Measurements from ENCODE around the gene PLEK2.
"Not testable (repeated sequence)": the region's sequence is repeated elsewhere in the genome, so short reads cannot be mapped to it uniquely, and the experiment has no call there.

Gene PLEK2

DNA sequence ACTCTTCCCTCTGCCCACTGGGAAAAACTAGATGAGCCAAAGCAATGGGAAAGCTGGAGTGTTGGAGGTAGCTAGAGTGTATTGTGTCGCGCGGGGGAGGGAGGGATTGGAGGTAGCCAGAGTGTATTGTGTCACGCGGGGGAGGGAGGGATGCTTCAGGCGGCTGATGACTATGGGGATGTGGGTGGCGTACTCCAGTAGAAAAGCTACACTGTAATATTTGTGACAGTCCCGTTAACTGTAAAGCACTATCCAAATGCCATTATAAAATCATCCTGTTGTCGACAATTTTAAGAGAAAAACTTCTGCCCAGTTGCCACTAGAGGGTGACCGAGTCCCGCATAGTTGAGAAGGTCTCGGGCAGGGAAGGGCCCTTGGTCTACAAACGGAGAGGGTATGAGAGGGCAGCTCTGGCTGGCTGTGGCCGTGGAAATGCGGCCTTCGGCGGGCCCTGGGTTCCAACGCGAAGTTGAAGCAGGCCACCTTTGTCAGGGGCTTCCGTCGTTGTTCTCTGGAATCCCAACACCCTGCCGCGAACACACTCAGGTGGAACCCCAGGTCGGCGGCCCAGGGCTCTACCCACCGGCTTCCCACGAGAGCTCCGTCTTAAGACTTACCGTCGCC lies 15.1 kb upstream of the PLEK2 start:
- no peak for DNase-seq

DNA sequence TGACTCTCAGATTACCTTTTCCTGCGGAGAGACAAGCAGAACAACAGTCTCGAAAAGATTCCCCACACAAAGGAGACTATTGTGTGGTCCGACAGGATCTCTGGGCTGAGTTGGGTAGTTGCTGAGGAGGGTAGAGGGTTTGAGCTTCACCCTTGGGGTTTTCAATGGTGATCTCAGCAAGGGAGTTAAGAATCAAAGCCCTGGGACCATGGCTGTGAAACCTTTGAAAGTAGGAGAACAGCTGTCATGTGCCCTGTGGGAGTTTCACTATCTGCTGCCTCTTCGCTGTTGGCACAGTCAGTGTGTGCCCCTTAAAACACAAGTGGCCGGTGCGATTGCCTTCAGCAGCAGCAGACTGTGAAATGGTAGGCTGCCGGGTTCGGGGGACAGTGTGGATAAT lies 14.2 kb upstream of the PLEK2 start:
- no peak for DNase-seq

DNA sequence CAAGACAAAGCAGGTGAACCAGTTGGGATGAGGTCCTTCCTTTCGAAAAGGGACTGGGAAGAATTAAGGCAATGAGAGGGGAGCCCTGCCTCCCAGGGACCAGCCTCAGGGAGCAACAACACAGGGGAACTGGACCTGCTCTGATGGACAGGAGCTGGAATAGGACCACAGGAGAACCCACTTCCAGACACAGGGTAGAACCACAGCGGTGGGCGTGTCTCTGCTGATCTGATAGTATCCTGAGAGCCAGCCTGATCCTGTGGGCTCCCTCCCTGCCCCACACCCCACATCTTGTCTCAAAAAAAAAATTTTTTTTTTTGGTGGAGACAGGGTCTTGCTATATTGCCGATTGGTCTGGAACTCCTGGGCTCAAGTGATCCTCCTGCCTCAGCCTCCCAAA lies 13.6 kb upstream of the PLEK2 start:
- DNase-seq: no peak

DNA sequence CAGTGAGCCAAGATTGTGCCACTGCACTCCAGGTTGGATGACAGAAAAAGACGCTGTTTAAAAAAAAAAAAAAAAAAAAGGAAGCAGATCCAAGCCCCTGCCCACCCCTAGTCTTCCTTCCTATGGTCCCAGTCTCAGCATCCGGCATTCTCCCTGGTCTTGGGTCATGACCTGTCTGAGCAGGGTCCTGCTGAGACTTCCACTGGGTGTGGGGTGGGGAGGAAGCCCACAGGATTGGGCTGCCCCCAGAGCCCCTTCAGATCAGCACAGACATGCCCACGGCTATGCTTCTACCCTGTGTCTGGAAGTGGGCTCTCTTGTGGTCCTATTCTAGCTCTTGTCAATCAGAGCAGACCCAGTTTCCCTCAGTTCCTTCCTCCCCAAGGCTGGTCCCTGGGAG lies 12.6 kb upstream of the PLEK2 start:
- DNase-seq: no peak

DNA sequence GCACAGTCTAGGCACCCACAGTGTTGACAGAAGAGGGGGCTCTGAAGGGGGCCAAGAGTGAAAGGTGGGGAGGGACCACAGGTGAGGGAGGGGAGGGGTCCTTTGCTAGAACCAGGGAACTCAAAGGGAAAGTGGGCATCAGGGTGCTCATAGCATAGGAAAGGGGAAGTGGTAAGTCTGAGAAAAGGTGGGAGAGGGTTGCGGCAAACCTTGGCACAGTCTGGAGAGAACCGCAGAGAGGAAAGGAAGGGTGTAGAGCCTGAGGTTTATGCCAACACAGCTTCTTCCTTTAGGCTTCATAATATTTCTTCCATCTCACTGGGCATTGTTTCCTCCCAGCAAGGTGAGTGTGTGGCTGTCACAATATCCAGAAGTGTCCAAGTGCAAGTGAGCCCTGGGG lies 11.5 kb upstream of the PLEK2 start:
- DNase-seq: no peak

DNA sequence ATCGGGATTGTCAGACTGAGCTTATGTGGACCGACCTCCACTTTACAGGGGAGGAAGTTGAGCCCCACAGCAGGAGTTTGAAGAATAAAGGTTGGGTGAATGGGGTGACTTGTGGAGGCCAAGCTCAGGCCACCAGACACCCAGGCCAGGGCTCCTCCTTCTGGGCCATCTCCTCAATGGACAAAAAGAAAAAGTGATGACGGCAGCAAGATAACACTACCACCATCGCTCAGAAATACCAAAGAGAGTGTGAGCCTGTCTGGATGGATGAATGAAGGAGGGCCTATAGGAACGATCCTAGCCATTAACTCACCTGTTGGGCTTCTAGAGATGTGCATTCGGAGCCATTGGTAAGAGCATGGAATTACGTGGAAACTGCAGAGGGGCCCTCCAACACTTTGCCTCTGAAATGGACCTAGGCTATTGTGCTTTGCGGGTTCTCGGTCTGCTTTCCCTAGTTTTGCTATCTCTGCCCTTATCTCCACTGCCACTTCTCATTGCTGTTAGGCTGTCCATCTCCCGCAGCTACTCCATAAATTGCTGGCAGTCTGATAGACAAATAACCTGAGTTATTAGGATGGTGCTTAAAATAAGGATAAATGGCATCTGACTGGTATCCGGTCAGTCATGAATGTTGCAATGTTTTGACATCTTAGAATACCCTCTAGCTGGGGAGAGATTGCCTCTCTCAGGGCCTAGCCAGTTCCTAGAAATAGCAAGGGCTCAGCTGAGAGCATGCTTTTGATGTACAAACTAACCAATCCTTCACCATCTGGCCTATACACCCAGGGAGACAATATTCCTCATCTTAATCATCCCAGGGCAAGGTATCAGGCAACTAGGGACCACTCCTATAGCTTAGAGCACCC lies 9.6 kb upstream of the PLEK2 start:
- no peak for DNase-seq

DNA sequence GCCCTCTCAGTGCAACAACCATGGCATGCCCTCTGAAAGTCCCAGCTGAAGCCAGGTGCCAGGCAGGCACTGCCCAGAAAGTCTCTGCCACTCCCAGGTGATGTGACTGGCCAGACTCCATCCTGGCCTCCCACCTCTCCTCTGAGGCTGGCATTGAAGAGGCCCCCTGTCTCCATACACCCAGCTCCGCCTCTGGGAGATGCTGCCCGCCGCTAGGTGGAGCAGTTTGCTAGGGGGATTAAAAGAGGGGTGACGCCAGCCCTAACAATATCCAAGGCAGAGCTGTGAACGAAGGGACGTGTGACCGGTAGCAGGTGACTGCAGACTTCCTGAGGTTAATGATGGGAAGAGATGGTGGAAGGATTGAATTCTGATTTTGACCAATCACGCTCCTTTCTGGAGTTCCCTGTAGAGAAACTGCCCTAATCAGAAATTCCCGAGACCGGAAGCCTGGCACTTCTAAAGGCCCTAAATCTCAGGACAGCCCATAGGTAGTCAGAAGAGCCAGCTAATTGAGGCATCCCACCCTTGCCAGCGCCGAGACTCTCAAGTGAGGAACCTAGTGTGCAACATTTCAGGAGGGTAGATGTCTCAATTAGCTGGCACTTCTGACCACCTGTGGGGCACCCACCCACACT lies 8.3 kb upstream of the PLEK2 start:
- DNase-seq: no peak

DNA sequence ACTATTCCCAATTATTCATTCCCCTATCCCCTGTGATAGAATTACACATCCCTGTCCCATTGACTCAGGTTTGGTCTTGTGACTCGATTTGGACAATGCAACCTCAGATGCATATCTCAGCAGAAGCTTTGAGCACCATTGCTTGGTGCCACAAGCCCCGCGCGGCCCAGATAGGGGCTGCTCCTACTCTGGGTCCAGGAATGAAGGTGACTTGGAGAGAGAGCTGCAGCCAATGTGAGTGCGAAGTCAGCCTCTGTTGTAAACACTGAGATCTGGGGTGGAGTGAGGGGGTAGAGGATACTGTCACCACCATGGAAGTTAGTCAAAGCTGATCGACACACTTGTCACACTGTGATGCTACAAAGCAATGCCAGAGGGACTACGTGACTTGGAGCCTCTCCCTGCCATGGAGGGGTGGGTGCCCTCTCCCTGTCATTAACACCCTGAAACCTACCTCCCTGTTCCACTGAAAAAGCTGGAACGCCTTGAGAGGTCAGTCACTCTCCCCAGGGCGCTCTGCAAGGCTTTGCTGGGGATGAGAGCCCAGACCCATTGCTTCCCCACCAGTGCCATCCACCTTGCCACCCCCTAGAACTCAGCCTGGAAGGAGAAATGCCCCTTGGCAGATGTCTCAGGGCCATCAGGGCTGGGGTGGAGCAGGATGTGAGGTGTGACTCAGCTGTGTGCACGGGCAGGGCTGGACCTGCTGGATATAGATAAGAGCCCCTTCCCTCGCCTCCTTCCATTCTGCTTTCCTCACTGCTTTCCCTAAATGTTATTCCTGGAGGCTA lies 6.6 kb upstream of the PLEK2 start:
- no peak for DNase-seq

DNA sequence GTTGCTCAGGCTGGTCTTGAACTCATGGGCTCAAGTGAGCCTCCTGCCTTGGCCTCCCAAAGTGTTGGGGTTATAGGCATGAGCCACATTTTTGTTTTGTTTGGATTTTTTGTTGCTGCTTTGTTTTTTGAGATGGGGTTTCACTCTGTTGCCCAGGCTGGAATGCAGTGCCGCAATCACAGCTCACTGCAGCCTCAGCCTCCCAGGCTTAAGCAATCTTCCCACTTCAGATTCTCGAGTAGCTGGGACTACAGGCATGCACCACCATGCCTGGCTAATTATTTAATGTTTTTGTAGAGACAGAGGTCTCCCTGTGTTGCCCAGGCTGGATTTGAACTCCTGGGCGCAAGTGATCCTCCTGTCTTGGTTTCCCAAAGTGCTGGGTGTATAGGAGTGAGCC lies 5.7 kb upstream of the PLEK2 start:
- no peak for DNase-seq

DNA sequence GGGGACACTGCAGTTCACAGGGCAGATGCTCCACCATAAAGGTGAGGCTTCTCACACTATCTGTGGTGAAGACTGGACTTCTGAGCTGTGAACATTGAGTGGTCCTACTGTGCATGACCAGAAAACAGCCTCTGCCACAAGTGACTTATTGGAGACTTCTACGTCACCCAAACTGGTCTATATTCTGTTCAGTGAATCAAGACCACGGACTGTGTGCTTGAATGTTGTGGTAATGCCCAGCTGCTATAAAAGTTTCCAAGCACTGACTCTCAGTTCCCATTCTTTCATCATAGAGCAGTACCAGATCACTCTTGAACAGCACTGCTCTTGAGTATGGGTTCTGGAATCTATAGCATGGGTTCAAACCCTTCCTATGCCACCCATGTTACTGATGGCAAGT lies 4.8 kb upstream of the PLEK2 start:
- DNase-seq: no peak

DNA sequence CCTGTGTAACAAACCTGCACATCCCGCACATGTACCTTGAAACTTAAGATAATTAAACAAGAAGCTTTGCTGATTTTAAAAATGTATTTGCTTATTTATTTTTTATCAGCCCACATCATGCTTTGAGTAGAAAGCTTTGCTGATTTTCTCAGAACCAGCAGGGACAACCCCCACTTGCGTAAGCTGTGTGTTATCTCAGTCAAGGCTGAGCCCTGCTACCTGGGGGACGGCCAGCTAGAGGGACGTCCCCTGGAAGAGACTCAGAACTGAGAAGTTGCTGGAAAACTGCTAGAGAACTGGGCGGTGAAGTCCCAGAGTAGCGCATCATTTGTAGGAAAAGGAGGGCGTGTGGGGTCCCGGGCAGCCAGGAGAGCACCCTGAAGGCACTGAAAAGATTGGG lies 4.1 kb upstream of the PLEK2 start:
- no peak for DNase-seq

DNA sequence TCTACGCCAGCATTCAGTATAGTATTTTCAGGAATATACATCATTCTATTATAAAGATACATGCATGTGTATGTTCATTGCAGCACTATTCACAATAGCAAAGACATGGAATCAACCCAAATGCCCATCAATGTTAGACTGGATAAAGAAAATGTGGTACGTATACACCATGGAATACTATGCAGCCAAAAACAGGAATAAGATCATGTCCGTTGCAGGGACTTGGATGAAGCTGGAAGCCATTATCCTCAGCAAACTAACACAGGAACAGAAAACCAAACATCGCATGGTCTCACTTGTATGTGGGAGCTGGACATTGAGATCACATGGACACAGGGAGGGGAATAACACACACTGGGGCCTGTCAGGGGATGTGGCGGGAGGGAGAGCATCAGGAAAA lies 3.6 kb upstream of the PLEK2 start:
- not testable (repeated sequence) for DNase-seq

DNA sequence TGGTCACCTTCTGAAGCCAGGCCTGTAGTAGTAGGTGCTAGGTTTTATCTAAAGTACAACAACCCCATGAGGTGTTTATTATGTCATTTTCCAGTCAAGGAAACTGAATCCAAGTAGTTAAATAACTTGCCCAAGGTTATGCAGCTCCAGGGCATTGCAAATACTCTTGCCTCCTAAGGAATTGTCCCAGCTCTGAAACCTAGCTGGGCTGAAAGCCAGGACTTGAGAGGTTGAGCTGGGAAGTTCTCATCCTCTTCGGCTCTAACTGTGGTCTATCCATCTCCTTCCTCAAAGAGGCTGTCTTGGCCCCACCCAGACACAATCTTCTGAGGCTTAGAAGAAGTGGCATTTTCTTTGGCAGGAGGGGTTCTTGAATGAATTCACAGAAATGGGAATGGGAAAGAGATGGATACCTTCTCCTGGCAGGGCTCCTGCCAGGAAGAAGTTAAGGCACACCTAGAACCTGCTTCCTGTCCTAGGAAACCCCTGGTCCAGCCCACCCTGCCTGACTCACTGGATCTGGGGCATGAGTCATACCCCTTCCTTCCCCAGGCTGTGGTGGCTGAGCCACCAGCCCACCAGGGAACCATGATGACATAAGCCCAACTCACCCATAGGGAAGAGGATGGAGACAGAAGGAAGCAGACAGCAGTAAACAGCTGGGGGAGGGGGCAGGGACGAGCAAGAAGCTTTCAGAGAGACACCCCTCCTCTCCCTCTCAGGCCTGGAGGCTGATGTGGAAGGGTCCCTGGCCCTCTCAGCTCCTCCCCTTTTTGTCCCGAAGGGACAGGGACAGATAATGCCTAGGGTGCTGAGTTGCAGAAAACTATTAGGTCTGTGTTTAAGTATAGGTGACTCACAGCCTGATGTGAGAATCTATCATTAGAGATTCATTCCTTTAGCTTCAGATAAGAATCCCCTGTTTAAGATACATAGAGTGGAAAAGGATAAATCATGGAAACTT lies 2.1 kb upstream of the PLEK2 start:
- DNase-seq: no peak

DNA sequence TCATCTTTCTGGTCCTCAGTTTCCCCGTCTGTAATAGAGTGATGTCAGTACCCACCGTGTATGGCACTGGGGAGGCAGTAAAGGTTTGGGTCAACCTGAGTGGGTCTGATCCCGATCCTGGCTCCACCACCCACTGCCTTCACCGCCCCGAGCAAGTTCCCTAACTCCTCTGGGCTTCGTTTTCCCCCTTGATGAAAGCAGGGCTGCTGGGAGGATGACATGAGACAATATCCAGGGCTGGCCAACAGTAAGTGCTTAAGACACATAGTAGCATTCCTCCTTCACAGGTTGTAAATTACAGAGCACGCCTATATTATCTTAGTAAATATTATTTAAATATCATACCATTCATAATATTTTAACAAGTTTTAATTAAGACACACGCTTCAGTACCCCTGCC lies 595 bp downstream of the PLEK2 start:
- no peak for DNase-seq

DNA sequence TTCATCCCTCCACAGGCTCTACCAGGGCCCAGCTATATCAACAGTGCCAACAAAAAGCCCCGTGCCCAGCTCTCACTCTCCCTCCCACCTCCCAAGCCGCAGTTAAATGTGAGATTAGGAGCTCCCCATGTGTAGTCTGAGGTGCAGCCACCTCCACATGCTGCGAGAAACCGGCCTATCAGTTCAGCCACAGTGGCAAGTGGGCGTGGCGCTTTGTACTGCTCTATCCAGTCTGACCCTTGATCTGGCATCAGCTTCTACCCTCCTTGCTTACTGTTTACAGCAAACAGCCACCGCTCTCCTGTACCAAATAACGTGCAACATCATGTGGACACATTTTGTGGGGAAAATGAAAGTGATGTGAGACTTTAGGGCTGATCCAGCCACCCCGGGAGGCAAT lies 1.7 kb downstream of the PLEK2 start:
- DNase-seq: no peak

DNA sequence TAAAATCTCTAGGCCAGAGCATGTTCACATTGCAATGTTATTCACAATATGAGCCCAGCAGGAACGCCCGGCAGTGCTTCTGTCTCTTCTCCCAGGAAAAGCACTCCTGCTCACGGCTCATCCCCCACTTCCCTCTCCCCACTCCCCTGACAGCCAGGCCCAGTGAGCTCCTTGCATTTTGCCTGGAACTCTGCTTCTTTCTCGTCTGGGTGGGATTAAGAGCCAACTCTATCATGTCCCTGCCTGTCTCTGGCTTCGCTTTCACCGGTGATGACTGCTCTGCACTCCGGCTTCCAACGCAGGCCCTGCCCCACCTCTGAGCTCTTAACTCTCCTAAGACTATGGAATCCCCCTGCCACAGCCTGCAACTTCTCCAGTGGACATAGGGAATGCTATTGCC lies 2.5 kb downstream of the PLEK2 start:
- no peak for DNase-seq

DNA sequence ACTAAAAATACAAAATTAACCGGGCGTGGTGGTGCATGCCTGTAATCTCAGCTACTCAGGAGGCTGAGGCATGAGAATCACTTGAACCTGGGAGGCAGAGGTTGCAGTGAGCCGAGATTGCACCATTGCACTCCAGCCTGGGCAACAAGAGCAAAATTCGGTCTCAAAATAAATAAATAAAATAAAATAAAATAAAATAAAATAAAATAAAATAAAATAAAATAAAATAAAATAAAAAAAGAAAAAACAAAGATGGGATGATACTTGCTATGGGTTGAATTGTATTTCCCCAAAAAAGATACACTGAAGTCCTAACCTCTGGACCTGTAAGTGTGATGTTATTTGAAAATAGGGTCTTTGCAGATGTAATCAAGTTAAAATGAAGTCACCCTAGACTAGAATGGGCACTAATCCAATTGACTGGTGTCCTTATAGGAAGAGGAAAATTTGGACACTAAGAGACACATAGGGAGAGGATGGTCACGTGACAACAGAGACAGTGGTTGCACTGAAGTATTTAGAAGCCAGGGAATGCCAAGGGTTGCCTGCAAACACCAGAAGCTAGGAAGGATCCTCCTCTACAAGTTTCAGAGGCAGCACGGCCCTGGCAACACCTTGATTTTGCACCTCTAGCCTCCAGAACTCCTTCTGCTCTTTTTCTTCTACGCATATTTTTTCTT lies 3.7 kb downstream of the PLEK2 start:
- not testable (repeated sequence) for DNase-seq

DNA sequence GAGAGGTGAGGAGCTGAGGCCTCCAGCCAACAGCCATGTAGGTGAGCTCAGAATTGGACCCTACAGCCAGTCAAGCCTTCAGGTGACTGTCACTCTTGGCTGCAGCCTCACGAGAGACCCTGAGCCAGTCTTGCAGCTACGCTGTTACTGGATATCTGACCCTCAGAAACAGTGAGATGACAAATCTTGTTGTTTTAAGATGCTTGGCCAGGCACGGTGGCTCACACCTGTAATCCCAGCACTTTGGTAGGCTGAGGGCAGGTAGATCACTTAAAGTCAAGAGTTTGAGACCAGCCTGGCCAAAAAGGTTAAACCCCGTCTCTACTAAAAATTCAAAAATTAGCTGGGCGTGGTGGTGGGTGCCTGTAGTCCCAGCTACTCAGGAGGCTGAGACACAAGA lies 6.2 kb downstream of the PLEK2 start:
- DNase-seq: no peak

DNA sequence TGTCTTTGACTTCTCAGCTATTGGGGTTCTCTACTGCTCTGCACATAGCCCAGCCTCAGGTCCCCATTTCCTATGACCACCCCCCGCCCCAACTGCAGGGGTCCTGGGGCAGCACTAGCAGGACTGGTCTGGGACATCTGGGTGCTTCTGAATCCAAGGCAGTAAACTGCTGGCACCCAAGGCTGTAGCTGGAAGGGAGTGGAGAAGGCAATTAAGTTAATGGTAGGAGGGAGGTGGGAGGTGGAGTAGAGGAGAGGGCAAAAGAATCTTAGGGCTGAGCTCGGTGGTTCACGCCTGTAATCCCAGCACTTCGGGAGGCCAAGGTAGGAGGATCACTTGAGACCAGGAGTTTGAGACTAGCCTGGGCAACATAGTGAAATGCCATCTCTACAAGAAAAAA lies 11.5 kb downstream of the PLEK2 start:
- no peak for DNase-seq

DNA sequence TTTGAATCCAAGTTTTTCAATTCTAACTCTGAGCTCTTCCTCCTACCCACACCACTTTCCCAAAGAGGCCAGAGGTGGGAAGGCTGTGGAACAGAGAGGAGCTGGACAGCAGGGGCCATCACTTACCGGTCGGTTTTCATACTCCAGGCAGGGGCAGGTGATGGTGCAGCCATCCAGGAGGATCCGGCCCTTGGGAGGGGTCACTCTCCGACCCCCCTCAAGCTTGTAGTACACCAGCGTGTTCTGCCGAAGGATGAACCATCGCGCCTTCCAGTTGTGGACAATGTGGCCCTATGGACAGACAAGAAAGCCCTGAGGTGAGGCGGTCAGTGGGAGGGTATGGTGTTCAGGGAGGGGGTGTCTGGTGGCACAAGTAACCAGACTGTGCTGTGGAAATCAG lies 14.4 kb downstream of the PLEK2 start:
- DNase-seq: no peak

DNA sequence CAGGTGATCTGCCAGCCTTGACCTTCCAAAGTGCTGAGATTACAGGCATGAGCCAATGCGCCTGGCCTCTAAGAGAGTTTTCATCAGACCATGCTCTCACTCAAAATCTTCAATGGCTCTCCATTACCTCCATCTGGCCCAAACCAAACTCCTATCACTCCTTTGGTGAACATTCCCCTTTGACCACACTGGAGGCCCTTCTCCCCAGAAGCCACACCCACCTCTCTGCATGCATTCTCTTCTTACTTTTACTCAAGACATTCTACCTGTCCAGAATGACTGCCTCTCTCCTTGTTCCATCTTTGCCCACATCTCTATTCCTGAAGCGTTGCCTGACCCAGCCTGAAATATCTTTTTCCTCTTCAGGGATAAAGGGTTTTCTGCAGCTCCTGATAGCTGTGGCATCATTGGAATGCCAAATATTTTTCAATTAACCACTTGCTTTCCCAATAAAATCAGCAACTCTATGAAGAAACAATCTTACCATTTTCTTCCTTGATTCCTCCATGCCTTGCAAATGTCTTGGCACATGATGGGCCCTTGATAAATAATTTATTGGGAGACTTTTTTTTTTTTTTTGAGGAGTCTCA lies 15.5 kb downstream of the PLEK2 start:
- DNase-seq: no peak

Data from GOT3 (cell line).